ENCODE results near the gene CD164.

GRCh38 chr6:109360791-109361190 is 21.5 kb downstream of the CD164 start:
- TF ChIP-seq, protein P1, sequence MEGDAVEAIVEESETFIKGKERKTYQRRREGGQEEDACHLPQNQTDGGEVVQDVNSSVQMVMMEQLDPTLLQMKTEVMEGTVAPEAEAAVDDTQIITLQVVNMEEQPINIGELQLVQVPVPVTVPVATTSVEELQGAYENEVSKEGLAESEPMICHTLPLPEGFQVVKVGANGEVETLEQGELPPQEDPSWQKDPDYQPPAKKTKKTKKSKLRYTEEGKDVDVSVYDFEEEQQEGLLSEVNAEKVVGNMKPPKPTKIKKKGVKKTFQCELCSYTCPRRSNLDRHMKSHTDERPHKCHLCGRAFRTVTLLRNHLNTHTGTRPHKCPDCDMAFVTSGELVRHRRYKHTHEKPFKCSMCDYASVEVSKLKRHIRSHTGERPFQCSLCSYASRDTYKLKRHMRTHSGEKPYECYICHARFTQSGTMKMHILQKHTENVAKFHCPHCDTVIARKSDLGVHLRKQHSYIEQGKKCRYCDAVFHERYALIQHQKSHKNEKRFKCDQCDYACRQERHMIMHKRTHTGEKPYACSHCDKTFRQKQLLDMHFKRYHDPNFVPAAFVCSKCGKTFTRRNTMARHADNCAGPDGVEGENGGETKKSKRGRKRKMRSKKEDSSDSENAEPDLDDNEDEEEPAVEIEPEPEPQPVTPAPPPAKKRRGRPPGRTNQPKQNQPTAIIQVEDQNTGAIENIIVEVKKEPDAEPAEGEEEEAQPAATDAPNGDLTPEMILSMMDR (IDR thresholded peaks at IDR 0.05), result no peak
- TF ChIP-seq POLR2A (IDR thresholded peaks at IDR 0.05), result no peak
- TF ChIP-seq POLR2AphosphoS5 (IDR thresholded peaks at IDR 0.05), result no peak

Data from gastroesophageal sphincter (tissue), 3 donors.